GM18858 (cell line): ENCODE measurements around the gene GK.
A peak's percentile ranks its signal among the peaks of the same experiment; 100 is the strongest.
"Not testable (repeated sequence)": the region's sequence is repeated elsewhere in the genome, so short reads cannot be mapped to it uniquely, and the experiment has no call there.

Experiments
- ATAC-seq: cut with Tn5 transposase; IDR thresholded peaks from one replicate; pipeline ENCODE4 v1.9.1; 2021; ENCODE audit not compliant: unreplicated experiment

GK gene

GRCh38 chrX:30653415-30654131 is at the start of gene GK:
GK (plus strand) TSS chrX:30653423; CDS start chrX:30653538, 115 bp downstream.
- no peak for ATAC-seq

GRCh38 chrX:30607155-30607554 is 46.1 kb upstream of the GK start:
- no peak for ATAC-seq

- ATAC-seq = no peak
Measured at GRCh38 chrX:30610026-30610425, 43.2 kb upstream of the GK start.

GRCh38 chrX:30612250-30612655 is 41.0 kb upstream of the GK start:
- ATAC-seq = no peak

- ATAC-seq = no peak
Measured at GRCh38 chrX:30613721-30614120, 39.5 kb upstream of the GK start.

GRCh38 chrX:30615229-30615628 is 38.0 kb upstream of the GK start:
- no peak for ATAC-seq

GRCh38 chrX:30618160-30618765 is 35.0 kb upstream of the GK start:
- no peak for ATAC-seq

- ATAC-seq = no peak
Measured at GRCh38 chrX:30620125-30620524, 33.1 kb upstream of the GK start.

- ATAC-seq = no peak
Measured at GRCh38 chrX:30620980-30621618, 32.1 kb upstream of the GK start.

GRCh38 chrX:30622361-30622760 is 30.9 kb upstream of the GK start:
- no peak for ATAC-seq

- ATAC-seq = no peak
Measured at GRCh38 chrX:30626402-30626801, 26.8 kb upstream of the GK start.

- no peak for ATAC-seq
Measured at GRCh38 chrX:30627818-30628652, 25.2 kb upstream of the GK start.

- not testable (repeated sequence) for ATAC-seq
Measured at GRCh38 chrX:30634070-30634469, 19.2 kb upstream of the GK start.

- no peak for ATAC-seq
Measured at GRCh38 chrX:30635630-30636029, 17.6 kb upstream of the GK start.

- ATAC-seq = no peak
Measured at GRCh38 chrX:30637874-30638815, 15.1 kb upstream of the GK start.

GRCh38 chrX:30639702-30640101 is 13.5 kb upstream of the GK start:
- not testable (repeated sequence) for ATAC-seq

- ATAC-seq = no peak
Measured at GRCh38 chrX:30642642-30643041, 10.6 kb upstream of the GK start.

- ATAC-seq = no peak
Measured at GRCh38 chrX:30643313-30643821, 9.9 kb upstream of the GK start.

GRCh38 chrX:30649859-30650258 is 3.4 kb upstream of the GK start:
- ATAC-seq = peak; percentile 27
